ENCODE measurements around the gene FBXO4.

- TF ChIP-seq POLR2A (IDR thresholded peaks at IDR 0.05) (no peak), CTCF (IDR thresholded peaks at IDR 0.05) (no peak)
These were observed 7.0 kb upstream of the FBXO4 start for GRCh38 chr5:41918105-41918504.
